Hematopoietic multipotent progenitor cell treated with erythropoietin and hydrocortisone succinate and interleukin-3 and kit ligand, for 4 days (in vitro differentiated cells): ENCODE measurements around the gene SAMD4B.

Experiments
- DNase-seq: peaks from one replicate; pipeline ENCODE4 v3.0.0-alpha.2; 2015

Gene SAMD4B

DNA sequence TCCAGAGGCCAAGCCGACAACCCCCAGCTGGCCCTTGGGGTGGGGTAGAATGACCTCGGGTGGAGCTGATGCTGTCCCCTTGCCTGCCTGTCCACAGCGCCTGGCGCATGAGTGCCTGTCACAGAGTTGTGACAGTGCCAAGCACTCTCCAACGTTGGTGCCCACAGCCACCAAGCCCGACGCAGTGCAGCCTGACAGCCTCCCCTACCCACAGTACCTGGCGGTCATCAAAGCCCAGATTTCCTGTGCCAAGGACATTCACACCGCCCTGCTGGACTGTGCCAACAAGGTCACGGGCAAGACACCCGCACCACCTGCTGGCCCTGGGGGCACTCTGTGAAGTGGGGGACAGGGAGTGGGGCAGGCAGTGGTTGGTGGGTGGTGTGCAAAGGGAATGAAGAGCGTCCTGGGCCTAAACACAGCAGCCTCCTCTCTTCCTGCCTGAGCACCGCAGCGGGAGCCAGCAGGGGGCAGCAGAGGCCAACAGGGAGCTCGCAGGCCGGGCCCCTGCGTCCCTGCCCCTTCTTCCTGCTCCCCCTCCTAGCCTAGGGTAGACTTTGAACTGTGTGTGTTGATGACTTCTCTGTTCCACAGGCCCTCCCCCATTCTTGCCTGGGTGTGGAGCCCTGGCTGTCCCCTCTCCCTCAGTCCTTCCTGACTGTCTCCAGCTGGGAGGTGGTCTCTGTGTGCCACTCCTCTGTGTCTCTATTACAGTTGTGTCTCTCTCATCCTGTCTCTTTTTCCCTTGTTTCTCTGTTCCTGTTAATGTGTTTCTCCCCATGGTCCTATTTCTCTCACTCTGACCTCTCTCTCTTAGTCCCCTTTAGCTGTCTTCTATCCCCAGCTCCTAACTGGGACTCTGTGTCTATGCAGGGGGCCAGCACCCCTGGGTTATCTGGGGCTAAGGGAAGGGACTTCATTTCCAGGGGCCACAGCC lies 55.4 kb downstream of the SAMD4B start:
- DNase-seq, result peak; percentile 95

DNA sequence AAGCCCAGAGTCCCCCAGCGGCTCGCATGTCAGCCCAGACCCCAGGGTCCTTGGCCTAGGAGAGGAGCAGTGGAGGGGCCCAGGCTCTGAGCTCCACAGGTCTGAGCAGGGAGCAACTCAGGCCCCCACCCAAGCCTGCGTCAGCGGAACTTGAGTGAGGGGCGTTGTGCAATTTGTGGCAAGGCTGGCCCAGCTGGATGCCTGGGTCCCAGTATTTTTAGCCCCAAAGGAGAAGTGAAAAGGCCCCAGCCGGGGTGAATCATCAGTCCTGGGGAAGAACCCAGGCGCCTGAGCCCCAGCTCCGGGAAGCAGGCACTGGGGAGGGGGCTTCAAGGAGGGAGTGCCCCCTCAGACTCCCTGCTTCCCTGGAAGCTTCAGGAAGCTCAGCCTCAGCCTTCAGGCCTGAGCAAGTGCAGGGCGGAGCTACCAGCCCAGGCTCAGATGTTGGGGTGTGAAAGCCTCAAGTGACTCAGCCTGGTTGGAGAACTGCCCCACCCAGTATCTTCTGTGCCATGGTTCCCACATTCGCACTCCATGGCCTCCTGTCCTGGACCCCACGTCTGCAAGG lies 56.2 kb downstream of the SAMD4B start:
- peak; percentile 83 for DNase-seq

GRCh38 chr19:39399668-39400050 lies 57.4 kb downstream of the SAMD4B start:
- DNase-seq, result no peak

GRCh38 chr19:39400061-39400460 lies 57.8 kb downstream of the SAMD4B start:
- no peak for DNase-seq

GRCh38 chr19:39401070-39401548 lies 58.9 kb downstream of the SAMD4B start:
- no peak for DNase-seq

GRCh38 chr19:39401549-39402345 lies 59.5 kb downstream of the SAMD4B start:
- DNase-seq, result peak; percentile 90

GRCh38 chr19:39402346-39403300 lies 60.4 kb downstream of the SAMD4B start:
- DNase-seq, result peak; percentile 94

- peak; percentile 94 for DNase-seq
Observed at GRCh38 chr19:39403331-39404312, 61.4 kb downstream of the SAMD4B start.

DNA sequence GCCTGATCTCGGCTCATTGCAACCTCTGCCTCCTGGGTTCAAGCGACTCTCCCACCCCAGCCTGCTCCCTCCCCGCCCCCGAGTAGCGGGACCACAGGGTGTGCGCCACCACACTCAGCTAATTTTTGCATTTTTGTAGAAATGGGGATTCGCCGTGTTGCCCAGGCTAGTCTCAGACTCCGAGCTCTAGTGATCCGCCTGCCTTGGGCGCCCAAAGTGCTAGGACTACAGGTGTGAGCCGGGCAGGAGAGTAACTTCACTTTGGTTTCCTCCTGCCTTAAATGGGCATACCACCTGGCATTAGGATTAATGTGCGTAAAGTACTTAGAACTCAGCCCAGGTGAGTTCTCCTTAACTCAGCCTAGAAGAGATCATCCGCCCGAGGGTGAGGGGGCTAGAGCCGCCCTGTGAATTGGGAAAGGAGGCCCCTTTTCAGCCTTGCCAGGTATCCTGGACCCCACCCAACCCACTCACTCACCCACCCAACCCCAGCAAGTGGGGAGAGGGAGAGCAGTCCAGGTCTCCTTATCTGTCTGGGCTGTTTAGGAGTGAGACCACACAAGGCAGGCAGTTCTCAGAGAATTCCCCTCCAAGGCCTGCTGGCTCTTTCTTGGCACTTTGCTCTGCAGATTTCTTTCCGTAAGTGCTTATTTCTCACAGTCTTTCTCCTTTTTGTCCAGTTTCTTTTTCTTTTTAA lies 63.2 kb downstream of the SAMD4B start:
- no peak for DNase-seq

DNA sequence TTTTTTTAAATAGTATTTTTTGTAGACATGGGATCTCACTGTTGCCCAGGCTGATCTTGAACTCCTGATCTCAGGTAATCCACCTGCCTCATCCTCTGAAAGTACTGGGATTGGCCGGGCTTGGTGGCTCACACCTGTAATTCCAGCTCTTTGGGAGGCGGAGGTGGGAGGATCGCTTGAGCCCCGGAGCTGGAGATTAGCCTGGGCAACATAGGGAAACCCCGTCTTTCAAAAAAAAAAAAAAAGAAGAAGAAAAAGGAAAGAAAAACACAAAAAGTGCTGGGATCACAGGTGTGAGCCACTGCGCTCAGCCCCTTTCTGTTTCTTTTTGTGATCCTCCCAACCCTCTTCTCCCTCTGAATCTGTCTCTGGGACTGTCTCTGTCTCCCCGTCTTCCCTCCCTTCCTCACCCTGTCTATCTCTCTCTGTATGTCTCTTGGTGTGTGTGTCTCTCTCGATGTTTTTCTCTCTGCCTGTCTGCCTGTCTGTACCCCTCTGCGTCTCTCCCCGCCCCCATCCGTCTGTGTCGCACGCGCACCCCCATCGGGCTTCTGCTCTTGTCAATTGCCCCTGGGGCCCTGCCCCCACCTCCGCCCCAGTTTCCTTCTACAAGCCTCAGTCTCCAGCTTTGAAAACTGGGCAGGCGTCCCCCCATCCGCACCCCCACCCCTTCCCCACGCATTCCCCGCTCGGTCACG lies 63.9 kb downstream of the SAMD4B start:
- DNase-seq, result peak; percentile 89

DNA sequence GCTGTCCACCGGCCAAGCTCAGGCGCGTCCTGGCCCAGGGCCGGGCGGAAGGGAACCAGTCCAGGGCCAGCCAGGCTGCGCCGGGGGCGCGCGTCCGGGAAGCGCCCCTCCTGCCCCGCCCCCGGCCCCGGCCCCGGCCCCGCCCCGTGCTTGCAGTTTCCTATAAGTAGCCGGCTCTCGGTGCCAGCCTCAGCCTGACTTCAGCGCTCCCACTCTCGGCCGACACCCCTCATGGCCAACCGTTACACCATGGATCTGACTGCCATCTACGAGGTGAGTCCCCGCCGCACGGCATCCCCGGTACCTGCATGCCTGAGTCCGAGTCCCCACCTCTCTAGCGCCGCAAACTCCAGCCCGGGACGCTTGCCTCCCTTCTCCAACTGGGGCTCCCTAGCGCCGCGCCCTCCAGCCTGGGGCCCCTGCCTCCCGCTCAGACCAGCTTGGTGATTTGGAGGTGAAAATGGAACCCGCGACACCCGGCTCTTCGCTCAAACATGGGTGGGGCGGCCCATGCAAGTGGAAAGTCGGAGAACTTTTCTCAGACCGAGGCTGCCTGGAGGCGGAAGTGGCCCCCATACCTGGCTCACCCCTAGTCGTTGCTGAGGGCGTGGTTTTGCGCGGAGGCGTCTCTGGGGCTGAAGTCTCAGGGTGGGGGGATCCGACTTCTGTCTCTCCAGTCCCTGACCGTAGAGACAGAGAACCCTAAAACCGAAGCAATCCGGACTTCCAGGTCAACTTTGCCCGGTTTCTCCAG lies 64.6 kb downstream of the SAMD4B start, which contains the start of gene ZFP36:
Gene ZFP36, plus strand, starts transcription at position 192 of the 754 bp plus-strand sequence. Its CDS starts 58 bp downstream, at position 250.
- DNase-seq, result peak; percentile 92

- DNase-seq, result no peak
Observed at GRCh38 chr19:39407410-39407659, 65.1 kb downstream of the SAMD4B start.

GRCh38 chr19:39407660-39408391 lies 65.6 kb downstream of the SAMD4B start:
- DNase-seq, result peak; percentile 77

GRCh38 chr19:39408392-39409207 lies 66.4 kb downstream of the SAMD4B start:
- DNase-seq, result no peak

DNA sequence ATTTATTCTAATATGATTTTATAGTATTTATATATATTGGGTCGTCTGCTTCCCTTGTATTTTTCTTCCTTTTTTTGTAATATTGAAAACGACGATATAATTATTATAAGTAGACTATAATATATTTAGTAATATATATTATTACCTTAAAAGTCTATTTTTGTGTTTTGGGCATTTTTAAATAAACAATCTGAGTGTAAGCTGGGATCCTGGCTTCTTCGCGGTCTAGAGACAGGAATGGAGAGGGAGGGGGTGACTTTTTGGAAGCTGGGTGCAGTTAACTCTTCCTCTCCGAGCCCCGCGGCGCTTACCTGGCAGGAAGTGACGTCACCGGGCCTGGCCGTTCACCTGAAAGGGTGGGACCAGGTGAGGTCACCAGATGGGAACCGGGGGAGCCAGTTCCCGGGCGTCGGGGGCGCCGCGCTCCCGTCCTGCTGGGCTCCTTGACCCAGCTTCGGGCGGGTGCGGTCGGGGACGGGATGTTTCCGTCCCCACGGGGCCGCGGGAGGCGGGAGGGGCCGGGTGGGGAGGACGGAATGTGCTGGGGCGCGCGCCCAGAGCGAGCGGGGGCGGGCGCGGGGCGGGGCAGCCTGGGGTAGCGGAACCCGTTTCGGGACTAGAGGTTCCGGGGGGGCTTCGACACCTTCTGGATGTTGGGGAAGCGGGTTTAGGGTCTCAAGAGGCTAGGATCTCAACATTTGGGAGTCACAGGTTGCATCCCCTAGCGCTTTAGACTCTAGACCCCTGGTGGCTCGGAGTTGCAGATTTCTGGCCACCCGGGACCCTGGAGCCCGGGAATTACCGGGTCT lies 67.2 kb downstream of the SAMD4B start:
- DNase-seq, result peak; percentile 76
